ENCODE measurements around the gene TOR1AIP2.
"Not testable (repeated sequence)": the region's sequence is repeated elsewhere in the genome, so short reads cannot be mapped to it uniquely, and the experiment has no call there.

TOR1AIP2 gene

DNA sequence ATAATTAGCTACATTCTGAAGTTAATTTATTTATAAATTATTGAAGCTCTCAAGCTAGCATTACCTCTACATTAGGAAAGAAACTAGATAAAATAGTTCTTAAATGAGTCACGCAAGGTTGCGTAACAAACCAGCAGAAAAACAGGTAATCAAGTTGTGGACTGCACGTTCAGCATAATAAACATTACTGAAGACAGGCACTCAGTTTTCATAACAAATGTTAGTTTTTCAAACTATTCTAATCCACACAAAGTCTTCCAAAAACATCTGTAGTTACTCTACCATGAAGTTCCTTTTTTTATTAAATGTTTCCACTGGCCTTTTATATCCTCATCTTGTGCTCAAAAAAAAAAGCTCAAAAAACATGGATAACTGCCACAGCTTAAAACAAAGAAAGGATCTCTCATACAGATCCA is 1.3 kb downstream of the TOR1AIP2 start:
- in situ Hi-C loops (cut with MboI; ENCODE audit: low sequenced_read_pairs): no loop called here

DNA sequence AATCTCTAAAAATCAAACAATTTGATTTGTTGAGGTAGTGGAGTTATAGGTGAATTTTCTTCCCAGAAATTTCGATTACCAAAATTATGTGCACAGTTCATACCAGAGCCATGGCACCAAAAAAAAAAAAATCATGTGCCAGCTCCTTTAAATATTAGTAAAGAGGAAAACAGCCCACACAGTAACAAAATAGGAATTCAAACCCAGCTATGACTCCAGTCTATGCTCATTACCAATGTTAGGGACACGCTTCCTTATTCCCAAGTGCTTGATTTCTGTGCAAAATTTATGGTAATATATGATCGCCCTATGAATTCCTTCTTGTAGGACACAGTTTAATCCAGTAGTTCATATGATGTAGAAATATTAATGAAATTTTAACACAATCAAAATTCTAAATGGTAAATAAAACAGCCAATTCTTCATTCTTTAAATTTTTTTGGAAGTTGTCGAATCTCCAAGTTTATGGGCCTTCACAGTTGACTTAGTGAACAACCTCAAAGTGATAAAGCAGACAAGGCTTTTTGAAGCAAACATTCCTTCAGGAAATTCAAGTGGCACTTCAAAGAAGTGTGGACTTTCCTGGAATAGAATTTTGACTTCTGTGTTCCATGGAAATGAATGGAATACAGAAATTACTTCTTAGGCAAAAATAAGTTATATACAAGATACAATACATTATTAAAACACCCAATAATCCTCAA is 1.9 kb downstream of the TOR1AIP2 start:
- in situ Hi-C loops (cut with MboI; ENCODE audit: low sequenced_read_pairs): no loop called here

DNA sequence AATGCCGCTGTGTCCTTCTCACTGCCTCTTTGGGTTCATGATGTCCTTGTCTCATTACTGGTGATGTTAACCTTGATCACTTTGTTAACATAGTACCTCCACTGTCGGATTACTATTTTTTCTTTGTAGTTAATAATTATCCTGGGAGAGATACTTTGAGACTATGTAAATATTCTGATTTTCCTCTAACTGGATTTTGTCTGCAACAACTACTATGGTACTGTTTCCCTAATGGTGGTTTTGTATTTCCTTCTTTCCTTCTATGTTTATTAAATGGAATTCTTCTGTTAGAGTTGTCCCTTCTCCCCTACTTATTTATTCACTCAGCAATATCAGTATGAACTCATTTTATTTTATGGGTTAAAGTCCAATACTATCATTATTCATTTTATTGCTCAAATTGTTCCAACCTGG is 4.2 kb downstream of the TOR1AIP2 start:
- in situ Hi-C loops (cut with MboI; ENCODE audit: low sequenced_read_pairs): no loop called here

DNA sequence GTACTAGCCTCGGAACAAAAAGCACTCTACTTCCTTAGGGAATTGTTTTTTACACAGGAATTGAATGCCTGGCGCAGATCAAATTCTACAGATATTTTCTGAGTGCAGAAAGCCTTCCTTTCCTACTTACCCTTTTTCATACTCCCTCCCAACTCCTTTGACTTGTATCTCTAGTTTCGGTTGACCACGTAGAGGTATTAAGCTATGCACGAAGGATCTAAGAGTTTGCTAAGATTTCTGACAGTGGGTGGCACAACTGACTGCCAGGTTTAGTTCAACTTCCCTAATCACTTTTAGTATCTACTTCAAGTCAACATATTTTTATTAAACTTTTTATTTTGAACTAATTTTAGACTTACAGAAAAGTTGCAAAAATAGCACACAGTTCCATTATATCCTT is 5.0 kb downstream of the TOR1AIP2 start:
- in situ Hi-C loops (cut with MboI; ENCODE audit: low sequenced_read_pairs): no loop called here

DNA sequence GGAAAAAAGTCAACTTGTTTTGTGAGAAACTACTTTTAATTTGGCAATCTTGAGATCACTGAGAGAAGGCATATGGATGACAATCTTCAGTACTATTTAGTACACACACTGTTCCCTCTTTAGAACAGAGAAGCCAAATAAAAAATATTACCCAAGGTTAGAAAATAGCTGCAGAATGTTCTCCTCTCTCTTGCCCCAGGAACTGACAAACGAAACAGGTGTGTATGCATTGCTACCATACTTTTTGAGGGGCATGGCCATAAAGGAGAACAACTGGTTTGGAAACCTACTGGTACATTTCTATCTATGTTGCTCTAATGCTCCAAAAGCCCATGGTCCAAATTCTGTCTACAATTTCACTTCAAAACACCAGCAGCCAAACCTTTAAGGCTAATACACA is 5.7 kb downstream of the TOR1AIP2 start:
- in situ Hi-C loops (cut with MboI; ENCODE audit: low sequenced_read_pairs): no loop called here

DNA sequence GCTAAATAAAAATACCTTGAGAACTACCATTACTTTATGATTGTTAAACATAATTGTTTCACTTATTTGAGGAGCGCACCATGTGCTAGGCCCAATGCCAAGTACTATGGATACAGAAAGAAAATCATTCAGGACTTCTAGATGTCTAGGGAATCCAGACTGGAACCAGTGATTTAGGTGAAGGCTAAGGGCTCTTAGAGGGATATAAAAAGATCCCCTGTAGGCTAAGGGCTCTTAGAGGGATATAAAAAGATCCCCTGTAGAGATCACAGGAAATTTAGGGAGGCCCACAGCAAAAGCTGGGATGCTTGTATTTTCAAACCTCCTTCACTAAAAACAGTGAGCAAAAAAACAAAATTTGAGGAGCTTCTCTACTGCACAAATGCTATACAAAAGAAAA is 6.7 kb downstream of the TOR1AIP2 start:
- in situ Hi-C loops (cut with MboI; ENCODE audit: low sequenced_read_pairs): no loop called here

DNA sequence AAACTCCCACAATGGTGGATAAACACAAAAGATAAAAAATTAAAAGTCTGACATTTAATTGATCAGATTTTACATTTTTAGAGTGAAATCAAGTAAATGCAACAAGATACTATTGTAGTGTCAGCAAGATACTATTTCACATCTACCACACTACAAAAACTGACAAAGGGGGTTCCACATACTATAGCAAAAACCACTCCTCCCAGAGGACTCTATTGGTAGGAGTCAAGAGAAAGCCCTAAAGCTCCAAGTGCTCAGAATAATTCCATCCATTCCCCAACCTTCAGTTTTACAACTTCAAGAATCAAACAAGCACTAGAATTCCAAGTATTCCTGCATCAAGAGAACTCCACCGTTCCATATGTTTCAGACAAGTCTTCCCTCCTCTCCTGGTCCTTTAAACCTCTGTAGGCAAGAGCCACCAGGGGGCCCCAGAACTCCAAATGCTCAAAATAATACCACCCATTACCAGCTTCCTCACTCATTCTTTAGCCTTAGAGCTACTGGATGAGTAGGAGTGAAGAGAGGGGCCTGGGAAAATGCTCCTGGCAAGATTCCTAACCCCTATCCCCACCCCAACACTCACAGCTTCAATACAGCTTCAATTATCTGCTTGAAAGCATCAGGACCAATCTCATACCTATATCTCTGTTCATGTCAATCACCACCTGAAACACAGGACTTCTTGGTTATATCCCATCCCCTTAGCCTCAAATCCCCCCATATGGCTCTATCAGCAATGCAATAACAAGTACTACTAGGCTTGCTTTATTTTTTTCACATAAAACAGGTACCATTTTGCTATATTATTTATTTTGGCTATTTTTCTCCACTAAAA is 9.9 kb downstream of the TOR1AIP2 start:
- in situ Hi-C loops (cut with MboI; ENCODE audit: low sequenced_read_pairs): loop anchor here (10.0 kb wide), 1 partner anchor 307 kb away; no protein-coding TSS in a partner anchor

DNA sequence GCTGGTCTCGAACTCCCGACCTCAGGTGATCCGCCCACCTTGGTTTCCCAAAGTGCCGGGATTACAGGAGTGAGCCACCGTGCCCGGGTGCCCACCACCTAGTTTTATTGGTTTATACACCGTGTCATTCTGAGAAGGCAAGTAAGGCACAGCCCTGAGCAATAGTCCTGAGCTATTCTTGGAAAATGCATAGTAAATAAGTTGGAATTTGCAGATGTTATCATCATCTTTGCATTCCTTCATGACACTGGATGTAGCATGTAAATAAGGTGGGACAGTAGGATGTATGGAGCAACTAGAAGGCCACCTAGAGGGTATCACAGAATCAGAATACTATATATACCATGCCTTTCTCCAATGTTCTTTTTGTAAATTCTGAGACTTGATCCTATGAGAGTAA is 11.0 kb downstream of the TOR1AIP2 start:
- in situ Hi-C loops (cut with MboI; ENCODE audit: low sequenced_read_pairs): loop anchor here (10.0 kb wide), 1 partner anchor 308 kb away; no protein-coding TSS in a partner anchor

DNA sequence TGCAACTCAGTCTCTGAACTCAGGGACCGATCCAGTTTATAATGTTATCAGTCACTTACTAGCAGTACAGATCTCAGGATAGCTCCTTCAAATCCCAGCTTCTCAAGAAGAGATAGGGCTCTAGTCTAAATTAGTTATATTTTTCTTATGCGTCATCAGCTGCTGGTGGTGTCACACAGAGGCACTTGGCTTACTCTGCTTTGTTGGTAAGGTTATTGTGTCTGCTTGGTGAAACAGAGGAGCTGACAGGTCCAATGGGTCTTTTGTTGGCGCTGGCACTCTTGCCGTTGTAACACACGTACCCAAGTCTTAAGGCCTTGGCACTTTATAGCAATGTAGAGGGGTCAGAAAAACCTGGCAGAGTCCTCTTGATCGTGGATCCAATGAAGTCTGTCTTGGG is 12.2 kb downstream of the TOR1AIP2 start:
- in situ Hi-C loops (cut with MboI; ENCODE audit: low sequenced_read_pairs): loop anchor here (10.0 kb wide), 1 partner anchor 309 kb away; no protein-coding TSS in a partner anchor

DNA sequence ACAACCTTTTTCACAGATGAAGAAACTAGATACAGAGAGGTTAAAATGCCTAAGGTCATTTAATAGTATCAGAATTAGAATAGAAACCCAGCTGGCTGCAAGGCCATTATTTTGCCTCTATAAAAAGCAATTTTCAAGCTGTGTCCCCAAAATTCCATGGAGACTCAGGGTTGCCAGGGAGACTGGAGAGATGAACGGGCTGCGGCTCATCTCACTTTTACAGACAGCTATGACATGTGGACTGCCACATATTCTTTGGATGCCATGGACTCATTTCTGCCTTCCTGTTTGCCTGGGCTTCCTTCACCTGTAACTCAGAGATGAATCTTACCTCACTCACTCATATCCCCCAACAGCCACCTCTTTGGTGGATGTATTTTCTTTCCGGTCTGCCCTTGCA is 17.0 kb downstream of the TOR1AIP2 start:
- in situ Hi-C loops (cut with MboI; ENCODE audit: low sequenced_read_pairs): loop anchor here (10.0 kb wide), 1 partner anchor 314 kb away; no protein-coding TSS in a partner anchor

DNA sequence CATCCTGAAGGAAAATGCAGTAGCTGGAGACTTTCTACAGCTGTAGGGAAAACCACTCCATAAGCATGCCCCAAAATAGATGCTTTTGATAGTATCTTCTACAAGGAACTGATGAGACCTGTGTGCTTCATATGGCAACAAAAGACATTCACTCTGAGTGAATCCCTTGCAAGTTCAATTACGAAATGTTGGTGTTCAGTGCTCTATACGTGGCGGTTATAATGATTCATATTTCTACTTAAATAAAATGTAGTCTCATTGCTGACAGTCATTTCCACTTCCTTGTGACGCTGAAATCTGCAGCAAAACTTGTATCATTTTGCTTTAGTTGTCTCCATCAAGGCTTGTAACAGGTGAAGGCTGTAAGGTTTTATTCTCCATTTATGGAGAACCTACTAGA is 20.6 kb downstream of the TOR1AIP2 start:
- in situ Hi-C loops (cut with MboI; ENCODE audit: low sequenced_read_pairs): no loop called here

DNA sequence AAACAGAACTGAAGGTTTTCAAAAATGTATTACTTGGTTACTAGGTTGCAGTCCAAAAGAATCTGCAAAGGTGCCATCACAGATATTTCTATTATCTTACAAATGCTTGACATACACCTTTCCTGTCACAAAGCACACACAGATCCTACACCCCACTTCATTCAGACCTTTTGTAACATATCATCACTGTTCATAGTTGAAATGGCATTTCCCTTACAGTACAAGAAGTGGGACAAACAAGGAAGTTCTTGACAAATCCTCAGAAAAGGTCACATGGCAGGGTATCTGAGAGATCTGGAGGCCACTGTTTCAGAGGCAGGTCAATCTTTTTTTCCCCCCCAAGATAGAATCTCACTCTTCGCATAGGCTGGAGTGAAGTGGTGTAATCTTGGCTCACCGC is 21.3 kb downstream of the TOR1AIP2 start:
- in situ Hi-C loops (cut with MboI; ENCODE audit: low sequenced_read_pairs): no loop called here

DNA sequence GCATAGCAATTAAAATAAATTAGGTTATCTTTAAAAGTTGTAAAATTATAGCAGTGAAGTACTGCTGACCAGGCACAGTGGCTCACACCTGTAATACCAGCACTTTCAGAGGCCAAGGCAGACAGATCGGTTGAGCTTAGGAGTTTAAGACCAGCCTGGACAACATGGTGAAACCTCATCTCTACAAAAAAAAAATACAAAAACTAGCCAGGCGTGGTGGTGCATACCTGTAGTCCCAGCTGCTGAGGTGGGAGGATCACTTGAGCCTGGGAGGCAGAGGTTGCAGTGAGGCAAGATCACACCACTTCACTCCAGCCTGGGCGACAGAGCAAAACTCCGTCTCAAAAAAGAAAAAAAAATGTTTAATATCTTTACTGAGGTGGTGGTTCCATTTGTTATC is 21.8 kb downstream of the TOR1AIP2 start:
- in situ Hi-C loops (cut with MboI; ENCODE audit: low sequenced_read_pairs): not testable (repeated sequence)

DNA sequence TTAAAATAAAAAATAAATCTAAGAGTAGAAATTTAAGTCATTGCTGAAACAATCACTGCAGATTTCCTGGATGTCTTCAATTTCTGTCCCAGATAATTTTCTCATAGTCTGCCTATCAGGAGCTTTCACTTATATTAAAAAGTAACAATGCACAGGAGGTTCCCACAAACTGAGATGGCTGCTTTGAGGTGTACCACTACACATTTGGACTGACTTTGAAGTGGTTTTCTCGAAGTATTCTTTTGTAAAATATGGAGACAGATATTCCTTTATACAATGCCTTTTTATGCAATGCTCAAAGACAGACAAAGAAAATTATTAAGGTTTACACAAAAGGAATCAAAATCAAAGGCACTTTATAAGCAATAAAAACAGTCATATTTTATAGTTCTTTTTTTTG is 24.5 kb downstream of the TOR1AIP2 start:
- in situ Hi-C loops (cut with MboI; ENCODE audit: low sequenced_read_pairs): no loop called here

DNA sequence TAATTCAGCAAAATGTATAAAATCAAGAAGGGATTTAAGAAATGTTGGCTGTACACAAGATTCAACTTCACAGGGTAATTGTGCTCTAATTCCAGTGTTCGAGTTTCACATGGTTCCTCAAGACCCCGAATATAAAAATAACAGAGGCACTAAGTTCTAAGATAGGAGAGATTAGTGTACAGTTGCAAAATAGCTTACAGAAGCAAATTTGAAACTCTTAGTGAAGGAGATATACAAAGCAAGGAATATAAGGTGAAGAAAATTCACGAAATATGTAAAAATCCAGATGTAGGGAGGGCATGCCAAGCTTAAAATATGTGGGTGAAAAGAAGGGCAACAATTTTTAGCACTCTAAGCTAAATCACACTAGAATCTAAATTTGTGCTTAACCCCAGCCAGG is 29.4 kb downstream of the TOR1AIP2 start:
- in situ Hi-C loops (cut with MboI; ENCODE audit: low sequenced_read_pairs): no loop called here

DNA sequence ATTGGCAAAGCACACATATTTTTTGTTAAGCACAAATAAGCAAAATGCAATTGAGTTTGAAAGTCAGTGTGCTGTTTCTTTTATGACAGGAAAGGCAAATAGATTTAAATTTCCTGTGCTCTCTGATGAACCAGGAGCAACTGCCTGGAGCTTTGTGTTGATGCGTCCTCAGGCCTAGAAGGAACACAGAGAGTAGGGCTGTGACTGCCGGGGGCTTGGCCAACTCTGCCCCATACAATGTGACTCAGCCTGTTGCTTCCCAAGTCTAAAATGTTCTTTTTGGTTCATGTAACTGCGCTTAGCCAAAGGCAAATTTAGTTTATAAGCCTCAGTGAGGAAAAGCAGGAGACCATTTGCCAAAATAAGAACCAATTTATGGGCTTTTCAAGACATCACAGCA is 37.5 kb downstream of the TOR1AIP2 start:
- in situ Hi-C loops (cut with MboI; ENCODE audit: low sequenced_read_pairs): no loop called here

DNA sequence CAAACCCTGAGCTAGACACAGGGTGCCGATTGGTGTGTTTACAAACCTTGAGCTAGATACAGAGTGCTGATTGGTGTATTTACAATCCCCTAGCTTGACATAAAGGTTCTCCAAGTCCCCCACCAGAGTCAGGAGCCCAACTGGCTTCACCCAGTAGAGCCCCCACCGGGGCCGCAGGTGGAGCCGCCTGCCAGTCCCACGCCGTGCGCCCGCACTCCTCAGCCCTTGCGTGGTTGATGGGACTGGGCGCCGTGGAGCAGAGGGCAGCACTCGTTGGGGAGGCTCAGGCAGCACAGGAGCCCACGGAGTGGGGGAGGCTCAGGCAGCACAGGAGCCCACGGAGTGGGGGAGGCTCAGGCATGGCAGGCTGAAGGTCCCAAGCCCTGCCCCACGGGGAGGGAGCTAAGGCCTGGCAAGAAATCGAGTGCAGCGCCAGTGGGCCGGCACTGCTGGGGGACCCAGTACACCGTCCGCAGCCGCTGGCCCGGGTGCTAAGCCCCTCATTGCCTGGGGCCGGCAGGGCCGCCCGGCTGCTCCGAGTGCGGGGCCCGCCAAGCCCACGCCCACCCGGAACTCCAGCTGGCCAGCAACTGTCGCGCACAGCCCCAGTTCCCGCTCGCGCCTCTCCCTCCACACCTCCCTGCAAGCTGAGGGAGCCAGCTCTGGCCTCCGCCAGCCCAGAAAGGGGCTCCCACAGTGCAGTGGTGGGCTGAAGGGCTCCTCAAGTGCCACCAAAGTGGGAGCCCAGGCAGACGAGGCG is 40.7 kb downstream of the TOR1AIP2 start:
- in situ Hi-C loops (cut with MboI; ENCODE audit: low sequenced_read_pairs): not testable (repeated sequence)

DNA sequence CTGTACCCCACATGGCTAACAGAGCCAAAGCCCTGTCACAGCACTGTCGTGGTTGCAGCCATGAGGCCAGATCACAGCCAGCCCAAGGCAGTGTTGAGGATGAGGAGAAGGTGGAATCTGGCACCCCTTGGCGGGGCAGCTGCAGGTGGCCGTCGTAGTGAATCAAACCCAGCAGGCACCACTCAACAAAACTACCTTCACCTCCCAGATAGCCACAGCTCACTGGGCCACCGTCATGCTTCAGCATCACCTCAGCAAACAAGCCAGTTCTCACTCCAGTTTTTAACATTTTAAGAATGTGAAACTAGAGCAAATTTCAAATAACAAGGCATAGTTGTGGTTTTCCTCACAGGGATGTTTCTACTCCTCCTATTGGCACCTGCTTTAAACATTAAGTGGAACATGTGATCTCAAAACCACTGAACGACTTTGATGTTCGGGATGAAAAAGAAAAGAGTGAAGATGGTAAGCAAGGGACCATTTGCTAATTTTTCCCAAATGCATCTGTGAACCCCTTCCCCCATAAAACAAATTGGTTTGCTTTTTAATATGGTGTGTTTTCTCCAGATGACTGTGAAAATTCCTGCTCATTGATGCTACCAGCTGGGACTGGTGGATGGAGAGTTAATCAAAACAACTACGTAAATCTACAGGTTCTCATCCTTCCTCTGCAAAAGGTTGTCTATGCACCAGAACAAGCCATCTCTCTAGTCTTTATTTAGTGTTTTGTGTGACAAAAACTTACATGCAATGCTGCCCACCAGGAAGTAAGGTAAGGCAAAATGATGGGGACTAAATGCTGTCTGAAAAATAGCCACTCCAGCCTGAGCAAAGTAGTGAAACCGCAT is 45.5 kb downstream of the TOR1AIP2 start:
- in situ Hi-C loops (cut with MboI; ENCODE audit: low sequenced_read_pairs): no loop called here

DNA sequence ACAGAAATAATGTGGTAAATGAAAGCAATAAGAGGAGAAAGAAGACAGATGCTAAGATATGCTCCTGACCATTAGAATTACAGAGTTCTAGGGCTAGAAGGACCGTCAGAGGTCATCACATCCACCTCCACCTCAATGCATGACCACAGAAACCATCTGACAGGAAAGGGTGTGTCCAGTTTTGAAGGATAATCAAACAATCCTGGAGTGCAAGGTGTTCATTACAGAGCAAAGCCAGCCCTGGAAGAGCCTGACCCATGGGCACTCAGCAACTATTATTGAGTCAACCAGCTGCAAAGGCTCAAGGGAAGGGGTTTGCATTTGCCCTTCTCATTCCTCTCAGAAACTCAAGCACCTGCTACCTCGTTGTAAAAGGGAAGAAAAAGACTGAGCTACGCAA is 46.4 kb downstream of the TOR1AIP2 start:
- in situ Hi-C loops (cut with MboI; ENCODE audit: low sequenced_read_pairs): no loop called here

DNA sequence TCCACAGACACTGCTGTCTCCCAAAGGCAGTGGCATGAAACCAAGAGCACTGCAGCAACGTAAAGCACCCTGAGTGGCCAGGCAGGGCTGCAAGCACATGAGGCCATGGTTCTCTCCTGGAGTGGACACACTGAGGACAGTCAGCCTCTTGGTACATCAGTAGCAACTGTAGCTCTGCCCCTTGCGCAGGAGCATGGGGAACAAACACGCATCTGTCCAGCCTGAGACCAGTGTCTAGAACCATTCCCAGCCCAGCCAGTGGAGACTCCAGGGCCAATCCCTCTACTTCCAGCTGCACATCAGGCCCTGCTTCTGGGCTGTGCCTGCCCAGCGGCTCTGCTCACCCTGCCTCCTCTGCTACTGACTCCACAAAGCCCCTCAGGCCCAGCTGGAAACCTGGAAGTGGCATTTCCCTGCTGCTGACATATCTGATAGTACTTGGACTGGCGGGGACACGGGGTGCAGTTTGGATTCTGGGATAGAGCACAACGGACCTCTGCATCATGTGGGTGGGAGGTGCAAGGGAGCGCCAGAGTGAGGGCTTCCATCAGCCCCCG is 49.0 kb downstream of the TOR1AIP2 start:
- in situ Hi-C loops (cut with MboI; ENCODE audit: low sequenced_read_pairs): no loop called here

Measured in HL-60/S4 treated with retinoic acid at 250 ng/mL for 4 days and 3 days (cell line).